Ascending aorta (tissue), 2 donors: ENCODE data around the gene PSEN1. TPM values are rescaled to one million over a fixed set of nuclear protein-coding genes. Genes with fewer than 3 reads are reported as not detected.

Source experiments
- DNase-seq, 2 donors: peaks; one replicate each; pipeline ENCODE4 v3.0.0-alpha.2; 2019; ENCODE audit warnings: low spot score in 2 of 2
- H3K27ac ChIP-seq, 2 donors: fragments of 200-600 bp; sonication (generic); one replicate each; pipeline ENCODE4 v1.5.1; 2016 to 2017; ENCODE audit warnings: mild to moderate bottlenecking in 1 of 2
- H3K27me3 ChIP-seq: fragments of 200-600 bp; sonication (generic); one replicate; pipeline ENCODE4 v1.5.1; 2017
- H3K36me3 ChIP-seq, 2 donors: fragments of 200-600 bp; sonication (generic); one replicate each; pipeline ENCODE4 v1.5.1; 2016
- H3K4me1 ChIP-seq, 2 donors: fragments of 200-600 bp; sonication (generic); one replicate each; pipeline ENCODE4 v1.5.1; 2016 to 2017; ENCODE audit warnings: mild to moderate bottlenecking in 1 of 2
- H3K4me3 ChIP-seq, 2 donors: fragments of 200-600 bp; sonication (generic); one replicate each; pipeline ENCODE4 v1.5.1; 2016 to 2017; ENCODE audit warnings: mild to moderate bottlenecking in 1 of 2
- H3K9me3 ChIP-seq, 2 donors: fragments of 200-600 bp; sonication (generic); one replicate each; pipeline ENCODE4 v1.5.1; 2016
- CTCF ChIP-seq, 3 experiments: fragments of 200-600 bp in 2 of 3; fragments of 450-650 bp in 1 of 3; sonication (generic) in 2 of 3; IDR thresholded peaks; one replicate each; pipeline ENCODE4 v1.5.1; 2016 to 2019; ENCODE audit warnings: antibody characterized with exemption in 3 of 3, mild to moderate bottlenecking in 1 of 3, moderate library complexity in 1 of 3
- intact Hi-C: fragments of 100-400 bp; cut with DNase I; formaldehyde crosslinking; loops from one replicate; pipeline ENCODE4 v1.15.1; 2023
- total RNA-seq: library from RNA; depleted of rRNA; stranded (reverse); fragments of >200 nt; gene quantifications from one replicate; pipeline ENCODE4 v1.1.0, GENCODE V29; 2016

PSEN1 gene
- total RNA-seq, 1 donor from 2014 or later, result 15.2 TPM

- no peak for DNase-seq
- Histone ChIP-seq H3K27me3 (no peaks in the 10 kb centered on the region), H3K27ac (peak overlapping the region; percentile 8 to 45), H3K36me3 (peaks cover 0 to 2% of the 10 kb centered on the region in 2 donors), H3K9me3 (no peaks in the 10 kb centered on the region), H3K4me1 (peaks cover 0 to 6% of the 10 kb centered on the region in 2 donors), H3K4me3 (peak overlapping the region in 1 of 2 donors; percentile 12)
- intact Hi-C loops, result no loop called here
- no peak for TF ChIP-seq CTCF (IDR thresholded peaks at IDR 0.05)
These were observed 91.8 kb downstream of the PSEN1 start for GRCh38 chr14:73227812-73228781.

- H3K4me1 ChIP-seq, result peaks cover 0 to 6% of the 10 kb centered on the region in 2 donors
- no peak for DNase-seq
- H3K36me3 ChIP-seq, result no peaks in the 10 kb centered on the region
- H3K27me3 ChIP-seq, result no peaks in the 10 kb centered on the region
- H3K9me3 ChIP-seq, result no peaks in the 10 kb centered on the region
- TF ChIP-seq CTCF (IDR thresholded peaks at IDR 0.05), result no peak
- intact Hi-C loops, result no loop called here
- H3K27ac ChIP-seq, result no peak overlapping the region
- H3K4me3 ChIP-seq, result no peak overlapping the region
These were observed 93.7 kb downstream of the PSEN1 start for GRCh38 chr14:73230051-73230450.

GRCh38 chr14:73231981-73232851 is 95.9 kb downstream of the PSEN1 start:
- H3K36me3 ChIP-seq, result no peaks in the 10 kb centered on the region
- no peaks in the 10 kb centered on the region for H3K9me3 ChIP-seq
- no peak overlapping the region for H3K4me3 ChIP-seq
- peaks cover 3 to 6% of the 10 kb centered on the region in 2 donors for H3K4me1 ChIP-seq
- intact Hi-C loops, result no loop called here
- no peak for DNase-seq
- no peak for TF ChIP-seq CTCF (IDR thresholded peaks at IDR 0.05)
- no peak overlapping the region for H3K27ac ChIP-seq
- peaks cover 4% of the 10 kb centered on the region for H3K27me3 ChIP-seq

- TF ChIP-seq CTCF (IDR thresholded peaks at IDR 0.05), result no peak
- intact Hi-C loops, result no loop called here
- no peak overlapping the region for H3K27ac ChIP-seq
These were observed 96.7 kb downstream of the PSEN1 start for GRCh38 chr14:73232984-73233383.

GRCh38 chr14:73233564-73233963 is 97.3 kb downstream of the PSEN1 start:
- peaks cover 15% of the 10 kb centered on the region for H3K27me3 ChIP-seq
- no peak for TF ChIP-seq CTCF (IDR thresholded peaks at IDR 0.05)
- no peaks in the 10 kb centered on the region for H3K9me3 ChIP-seq
- intact Hi-C loops, result no loop called here
- H3K36me3 ChIP-seq, result no peaks in the 10 kb centered on the region
- DNase-seq, result no peak
- H3K4me1 ChIP-seq, result peaks cover 13 to 16% of the 10 kb centered on the region in 2 donors
- no peak overlapping the region for H3K27ac ChIP-seq
- no peak overlapping the region for H3K4me3 ChIP-seq

More at GRCh38 chr14:73232984-73233383, 96.7 kb downstream of the PSEN1 start:
- H3K27me3 ChIP-seq, result peaks cover 12% of the 10 kb centered on the region
- peaks cover 11 to 12% of the 10 kb centered on the region in 2 donors for H3K4me1 ChIP-seq
- H3K9me3 ChIP-seq, result no peaks in the 10 kb centered on the region
- DNase-seq, result no peak
- no peaks in the 10 kb centered on the region for H3K36me3 ChIP-seq
- H3K4me3 ChIP-seq, result no peak overlapping the region
